SH-SY5Y (cell line): Measurements from ENCODE around the gene SAMD4A.

Source experiments
- GATA2 ChIP-seq: IDR thresholded peaks from 2 replicates; pipeline ENCODE4 v1.6.1; 2011; ENCODE audit warnings: mild to moderate bottlenecking, low read depth, low read length
- GATA3 ChIP-seq: IDR thresholded peaks from 2 replicates; pipeline ENCODE4 v1.6.1; 2011; ENCODE audit warnings: low read depth, mild to moderate bottlenecking, low read length, moderate library complexity

DNA sequence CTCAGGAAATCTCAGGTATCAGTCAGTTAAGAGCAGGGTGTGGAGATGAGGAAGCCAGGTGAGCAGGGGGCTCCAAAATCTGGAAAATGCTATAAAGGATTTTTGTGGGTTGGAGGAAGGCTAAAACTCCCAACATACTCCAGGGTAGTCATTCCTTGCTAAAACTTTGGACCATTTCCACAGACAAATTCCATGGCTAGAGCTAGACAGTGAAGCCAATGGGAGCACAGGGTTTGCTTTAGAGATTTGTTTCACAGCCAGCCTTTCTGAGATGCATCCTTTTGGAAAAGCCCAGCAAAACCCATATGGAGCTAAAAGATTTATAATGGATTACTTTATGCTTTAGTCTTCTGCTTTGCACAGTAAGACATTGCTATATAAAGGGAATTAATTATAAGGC lies 146.5 kb downstream of the SAMD4A start:
- TF ChIP-seq GATA2: no peak
- no peak for TF ChIP-seq GATA3
